ENCODE results near the gene SH3PXD2A.

The SH3PXD2A gene

GRCh38 chr10:103855424-103855823 is at the start of gene SH3PXD2A:
SH3PXD2A (minus strand) TSS chr10:103855576; CDS start chr10:103855266, 310 bp downstream.
- DNase-seq (ENCODE audit: low read depth): no peak

GRCh38 chr10:103901299-103901698 is 45.9 kb upstream of the SH3PXD2A start:
- no peak for DNase-seq (ENCODE audit: low read depth)

- DNase-seq (ENCODE audit: low read depth): no peak
These were observed 43.9 kb upstream of the SH3PXD2A start for GRCh38 chr10:103899312-103899711.

GRCh38 chr10:103897241-103897774 is 41.9 kb upstream of the SH3PXD2A start:
- no peak for DNase-seq (ENCODE audit: low read depth)

GRCh38 chr10:103896225-103896624 is 40.8 kb upstream of the SH3PXD2A start:
- DNase-seq (ENCODE audit: low read depth): no peak

- no peak for DNase-seq (ENCODE audit: low read depth)
These were observed 40.2 kb upstream of the SH3PXD2A start for GRCh38 chr10:103895411-103896186.

- DNase-seq (ENCODE audit: low read depth): no peak
These were observed 39.1 kb upstream of the SH3PXD2A start for GRCh38 chr10:103894441-103894864.

- DNase-seq (ENCODE audit: low read depth): no peak
These were observed 38.4 kb upstream of the SH3PXD2A start for GRCh38 chr10:103893817-103894216.

- no peak for DNase-seq (ENCODE audit: low read depth)
These were observed 36.8 kb upstream of the SH3PXD2A start for GRCh38 chr10:103892181-103892580.

GRCh38 chr10:103890688-103891087 is 35.3 kb upstream of the SH3PXD2A start:
- DNase-seq (ENCODE audit: low read depth): no peak

GRCh38 chr10:103890194-103890658 is 34.9 kb upstream of the SH3PXD2A start:
- DNase-seq (ENCODE audit: low read depth): no peak

GRCh38 chr10:103889121-103889720 is 33.8 kb upstream of the SH3PXD2A start:
- no peak for DNase-seq (ENCODE audit: low read depth)

GRCh38 chr10:103888113-103888841 is 32.9 kb upstream of the SH3PXD2A start:
- DNase-seq (ENCODE audit: low read depth): no peak

- no peak for DNase-seq (ENCODE audit: low read depth)
These were observed 30.2 kb upstream of the SH3PXD2A start for GRCh38 chr10:103885617-103886016.

- no peak for DNase-seq (ENCODE audit: low read depth)
These were observed 29.3 kb upstream of the SH3PXD2A start for GRCh38 chr10:103884681-103885139.

- DNase-seq (ENCODE audit: low read depth): no peak
These were observed 27.1 kb upstream of the SH3PXD2A start for GRCh38 chr10:103882285-103883007.

- no peak for DNase-seq (ENCODE audit: low read depth)
These were observed 26.3 kb upstream of the SH3PXD2A start for GRCh38 chr10:103881416-103882284.

GRCh38 chr10:103879831-103880230 is 24.5 kb upstream of the SH3PXD2A start:
- no peak for DNase-seq (ENCODE audit: low read depth)

GRCh38 chr10:103879409-103879808 is 24.0 kb upstream of the SH3PXD2A start:
- no peak for DNase-seq (ENCODE audit: low read depth)

- no peak for DNase-seq (ENCODE audit: low read depth)
These were observed 22.5 kb upstream of the SH3PXD2A start for GRCh38 chr10:103877861-103878260.

- DNase-seq (ENCODE audit: low read depth): no peak
These were observed 20.8 kb upstream of the SH3PXD2A start for GRCh38 chr10:103876155-103876554.

Measured in stimulated activated CD8-positive, alpha-beta memory T cell treated with anti-CD3 and anti-CD28 coated beads, Interleukin-4, amount 100 ng/mL, for 24 hours (primary cell).